HG02973 (cell line): ENCODE data around the gene P2RX7.

Experiments
- ATAC-seq: cut with Tn5 transposase; IDR thresholded peaks from one replicate; pipeline ENCODE4 v1.9.1; 2021; ENCODE audit warnings: moderate library complexity; ENCODE audit not compliant: unreplicated experiment

Gene P2RX7

GRCh38 chr12:121132601-121133481, at the start of gene P2RX7:
Gene P2RX7 (plus strand): TSS chr12:121132876. CDS start chr12:121132971, 95 bp downstream.
- no peak for ATAC-seq

- ATAC-seq, result no peak
Measured at GRCh38 chr12:121084229-121084628, 48.4 kb upstream of the P2RX7 start.

GRCh38 chr12:121085069-121085468, 47.6 kb upstream of the P2RX7 start:
- no peak for ATAC-seq

GRCh38 chr12:121085506-121086353, 46.9 kb upstream of the P2RX7 start:
- ATAC-seq, result no peak

GRCh38 chr12:121086781-121087295, 45.8 kb upstream of the P2RX7 start:
- no peak for ATAC-seq

- no peak for ATAC-seq
Measured at GRCh38 chr12:121087467-121088194, 45.0 kb upstream of the P2RX7 start.

- ATAC-seq, result no peak
Measured at GRCh38 chr12:121088195-121088585, 44.5 kb upstream of the P2RX7 start.

GRCh38 chr12:121089031-121089812, 43.5 kb upstream of the P2RX7 start:
- no peak for ATAC-seq

GRCh38 chr12:121089813-121090430, 42.8 kb upstream of the P2RX7 start:
- no peak for ATAC-seq

GRCh38 chr12:121090586-121091514, 41.8 kb upstream of the P2RX7 start:
- no peak for ATAC-seq

- no peak for ATAC-seq
Measured at GRCh38 chr12:121092034-121092433, 40.6 kb upstream of the P2RX7 start.

GRCh38 chr12:121093487-121093891, 39.2 kb upstream of the P2RX7 start:
- no peak for ATAC-seq

GRCh38 chr12:121095544-121096198, 37.0 kb upstream of the P2RX7 start:
- no peak for ATAC-seq

- ATAC-seq, result no peak
Measured at GRCh38 chr12:121096199-121096798, 36.4 kb upstream of the P2RX7 start.

- ATAC-seq, result no peak
Measured at GRCh38 chr12:121099779-121100178, 32.9 kb upstream of the P2RX7 start.

- no peak for ATAC-seq
Measured at GRCh38 chr12:121102307-121102706, 30.4 kb upstream of the P2RX7 start.

- no peak for ATAC-seq
Measured at GRCh38 chr12:121107681-121108080, 25.0 kb upstream of the P2RX7 start.

- no peak for ATAC-seq
Measured at GRCh38 chr12:121108492-121108891, 24.2 kb upstream of the P2RX7 start.
